Neural progenitor cell (in vitro differentiated cells): ENCODE data around the gene DNAJC9. TPM values are rescaled to one million over a fixed set of nuclear protein-coding genes. Genes with fewer than 3 reads are reported as not detected.

Experiments used
- DNase-seq: peaks from one replicate; pipeline ENCODE4 v3.0.0-alpha.2; 2016; ENCODE audit warnings: low spot score
- H2AFZ ChIP-seq: fragments of 200-600 bp; sonication (generic); replicated peaks from 2 replicates; pipeline ENCODE4 v1.6.1; 2016; ENCODE audit warnings: antibody characterized with exemption
- H3F3A ChIP-seq: fragments of 200-600 bp; sonication (generic); 2 replicates; pipeline ENCODE4 v1.6.1; 2016; ENCODE audit warnings: antibody characterized with exemption, low read depth
- H3K27ac ChIP-seq: fragments of 200-600 bp; sonication (generic); 2 replicates; pipeline ENCODE4 v1.5.1; 2016; ENCODE audit warnings: mild to moderate bottlenecking
- H3K27me3 ChIP-seq: fragments of 200-600 bp; sonication (generic); 2 replicates; pipeline ENCODE4 v1.6.1; 2016; ENCODE audit warnings: mild to moderate bottlenecking, moderate library complexity
- H3K36me3 ChIP-seq: fragments of 200-600 bp; sonication (generic); 2 replicates; pipeline ENCODE4 v1.5.1; 2016
- H3K4me1 ChIP-seq: fragments of 200-600 bp; sonication (generic); 2 replicates; pipeline ENCODE4 v1.6.1; 2016; ENCODE audit warnings: mixed run types
- H3K4me2 ChIP-seq: fragments of 200-600 bp; sonication (generic); 2 replicates; pipeline ENCODE4 v1.6.1; 2016
- H3K4me3 ChIP-seq: fragments of 200-600 bp; sonication (generic); 2 replicates; pipeline ENCODE4 v1.5.1; 2016
- H3K79me2 ChIP-seq: fragments of 200-600 bp; sonication (generic); 2 replicates; pipeline ENCODE4 v1.6.1; 2016; ENCODE audit warnings: low read depth
- H3K9ac ChIP-seq: fragments of 200-600 bp; sonication (generic); 2 replicates; pipeline ENCODE4 v1.6.1; 2016
- H3K9me3 ChIP-seq: fragments of 200-600 bp; sonication (generic); 2 replicates; pipeline ENCODE4 v1.5.1; 2016; ENCODE audit warnings: low read depth
- H4K20me1 ChIP-seq: fragments of 200-600 bp; sonication (generic); 2 replicates; pipeline ENCODE4 v1.6.1; 2016; ENCODE audit warnings: low read depth
- H3K27ac Mint-ChIP-seq: 3 replicates; pipeline ENCODE4 v1.8.0; 2021; ENCODE audit warnings: mixed read lengths
- H3K27me3 Mint-ChIP-seq: 2 replicates; pipeline ENCODE4 v1.8.0; 2022; ENCODE audit warnings: low read depth, mild to moderate bottlenecking, inconsistent platforms, moderate library complexity, mixed read lengths; ENCODE audit not compliant: insufficient read depth
- H3K36me3 Mint-ChIP-seq: 3 replicates; pipeline ENCODE4 v1.8.0; 2021; ENCODE audit warnings: mixed read lengths
- H3K4me1 Mint-ChIP-seq: 3 replicates; pipeline ENCODE4 v1.8.0; 2021; ENCODE audit warnings: mixed read lengths
- H3K4me3 Mint-ChIP-seq: 3 replicates; pipeline ENCODE4 v1.8.0; 2021; ENCODE audit warnings: mild to moderate bottlenecking, moderate library complexity, mixed read lengths
- H3K9me3 Mint-ChIP-seq: 3 replicates; pipeline ENCODE4 v1.8.0; 2020; ENCODE audit warnings: mixed read lengths
- CTCF ChIP-seq: fragments of 200-600 bp; sonication (generic); IDR thresholded peaks from 2 replicates; pipeline ENCODE4 v1.5.1; 2017; ENCODE audit warnings: antibody characterized with exemption, mild to moderate bottlenecking
- EZH2 ChIP-seq: fragments of 200-600 bp; sonication (generic); IDR thresholded peaks from 2 replicates; pipeline ENCODE4 v1.6.1; 2017; ENCODE audit warnings: antibody characterized with exemption, mild to moderate bottlenecking, moderate library complexity
- EZH2phosphoT487 ChIP-seq: fragments of 200-600 bp; sonication (generic); IDR thresholded peaks from 2 replicates; pipeline ENCODE4 v1.6.1; 2017; ENCODE audit warnings: antibody characterized with exemption
- total RNA-seq: library from RNA; depleted of rRNA; stranded (reverse); fragments of >200 nt; gene quantifications from 2 replicates; pipeline ENCODE4 v1.2.3, GENCODE V29; 2015; ENCODE audit warnings: low replicate concordance

DNAJC9 gene
- total RNA-seq, 1 donor from 2014 or later, result 58.0 TPM

- Histone ChIP-seq H3K4me2 (no peak overlapping the region), H3K9ac (no peak overlapping the region), H3F3A (no peaks in the 10 kb centered on the region), H2AFZ (no peak overlapping the region), H3K79me2 (no peaks in the 10 kb centered on the region), H3K27ac (no peak overlapping the region), H3K9me3 (no peaks in the 10 kb centered on the region), H3K36me3 (peaks cover 4% of the 10 kb centered on the region), H3K4me1 (no peaks in the 10 kb centered on the region), H3K4me3 (no peak overlapping the region), H4K20me1 (peaks cover 3% of the 10 kb centered on the region), H3K27me3 (no peaks in the 10 kb centered on the region)
- Mint-ChIP-seq H3K36me3 (peaks cover 19% of the 10 kb centered on the region), H3K9me3 (no peaks in the 10 kb centered on the region), H3K4me1 (no peaks in the 10 kb centered on the region), H3K4me3 (no peak overlapping the region), H3K27ac (no peak overlapping the region), H3K27me3 (no peaks in the 10 kb centered on the region)
- TF ChIP-seq CTCF (no peak), EZH2 (no peak), EZH2phosphoT487 (no peak)
- no peak for DNase-seq
Observed at GRCh38 chr10:73219384-73219783, 27.7 kb downstream of the DNAJC9 start.

- no peak overlapping the region for H2AFZ ChIP-seq
- H3K4me1 Mint-ChIP-seq, result no peaks in the 10 kb centered on the region
- H3K4me2 ChIP-seq, result no peak overlapping the region
- no peak overlapping the region for H3K27ac ChIP-seq
- no peaks in the 10 kb centered on the region for H3K9me3 ChIP-seq
- H3K4me1 ChIP-seq, result no peaks in the 10 kb centered on the region
- H3K27me3 ChIP-seq, result no peaks in the 10 kb centered on the region
- H3K27me3 Mint-ChIP-seq, result no peaks in the 10 kb centered on the region
- DNase-seq, result peak; percentile 14
- peaks cover 4% of the 10 kb centered on the region for H3K36me3 ChIP-seq
- no peak overlapping the region for H3K4me3 ChIP-seq
- H3K9me3 Mint-ChIP-seq, result no peaks in the 10 kb centered on the region
- H3K9ac ChIP-seq, result no peak overlapping the region
- H4K20me1 ChIP-seq, result peaks cover 3% of the 10 kb centered on the region
- peaks cover 22% of the 10 kb centered on the region for H3K36me3 Mint-ChIP-seq
- H3K4me3 Mint-ChIP-seq, result no peak overlapping the region
- TF ChIP-seq CTCF (peak; percentile 59), EZH2 (no peak)
- H3K79me2 ChIP-seq, result no peaks in the 10 kb centered on the region
- no peak overlapping the region for H3K27ac Mint-ChIP-seq
- H3F3A ChIP-seq, result no peaks in the 10 kb centered on the region
Observed at GRCh38 chr10:73218431-73219191, 28.4 kb downstream of the DNAJC9 start.

- no peaks in the 10 kb centered on the region for H3K4me1 ChIP-seq
- H3F3A ChIP-seq, result no peaks in the 10 kb centered on the region
- H3K4me3 Mint-ChIP-seq, result no peak overlapping the region
- H3K79me2 ChIP-seq, result no peaks in the 10 kb centered on the region
- no peak overlapping the region for H3K27ac ChIP-seq
- no peak overlapping the region for H3K27ac Mint-ChIP-seq
- H3K4me2 ChIP-seq, result no peak overlapping the region
- H3K36me3 ChIP-seq, result peaks cover 4% of the 10 kb centered on the region
- H3K9me3 ChIP-seq, result no peaks in the 10 kb centered on the region
- no peaks in the 10 kb centered on the region for H3K9me3 Mint-ChIP-seq
- no peaks in the 10 kb centered on the region for H3K4me1 Mint-ChIP-seq
- TF ChIP-seq EZH2 (no peak), EZH2phosphoT487 (no peak), CTCF (no peak)
- no peak overlapping the region for H2AFZ ChIP-seq
- no peak for DNase-seq
- H3K27me3 ChIP-seq, result no peaks in the 10 kb centered on the region
- H3K36me3 Mint-ChIP-seq, result peaks cover 23% of the 10 kb centered on the region
- no peak overlapping the region for H3K4me3 ChIP-seq
- peaks cover 2% of the 10 kb centered on the region for H3K27me3 Mint-ChIP-seq
- no peak overlapping the region for H3K9ac ChIP-seq
- peaks cover 3% of the 10 kb centered on the region for H4K20me1 ChIP-seq
Observed at GRCh38 chr10:73217628-73218027, 29.4 kb downstream of the DNAJC9 start.
